Suprapubic skin (tissue), 4 donors: ENCODE results near the gene AFAP1L2. TPM values are rescaled to one million over a fixed set of nuclear protein-coding genes. Genes with fewer than 3 reads are reported as not detected.
A peak's percentile ranks its signal among the peaks of the same experiment; 100 is the strongest.

Source experiments
- DNase-seq, 2 donors: peaks; one replicate each; pipeline ENCODE4 v3.0.0-alpha.2; 2019; ENCODE audit warnings: low spot score in 2 of 2
- H3K27ac ChIP-seq: fragments of 200-600 bp; sonication (generic); one replicate; pipeline ENCODE4 v1.5.1; 2019
- H3K27me3 ChIP-seq: fragments of 200-600 bp; sonication (generic); one replicate; pipeline ENCODE4 v1.5.1; 2019
- H3K36me3 ChIP-seq: fragments of 200-600 bp; sonication (generic); one replicate; pipeline ENCODE4 v1.5.1; 2019
- H3K4me1 ChIP-seq: fragments of 200-600 bp; sonication (generic); one replicate; pipeline ENCODE4 v1.5.1; 2019
- H3K4me3 ChIP-seq: fragments of 200-600 bp; sonication (generic); one replicate; pipeline ENCODE4 v1.5.1; 2019; ENCODE audit warnings: mild to moderate bottlenecking
- H3K9me3 ChIP-seq: fragments of 200-600 bp; sonication (generic); one replicate; pipeline ENCODE4 v1.5.1; 2019
- CTCF ChIP-seq, 2 donors: fragments of 200-600 bp in 1 of 2; fragments of 450-650 bp in 1 of 2; sonication (generic) in 1 of 2; IDR thresholded peaks; one replicate each; pipeline ENCODE4 v1.5.1; 2016 to 2019; ENCODE audit warnings: antibody characterized with exemption in 2 of 2, mild to moderate bottlenecking in 1 of 2, moderate library complexity in 1 of 2
- EP300 ChIP-seq: sonication (generic); formaldehyde crosslinking; IDR thresholded peaks from one replicate; pipeline ENCODE4 v1.6.1; 2017; ENCODE audit warnings: antibody characterized with exemption
- POLR2A ChIP-seq, 2 donors: fragments of 450-650 bp; IDR thresholded peaks; one replicate each; pipeline ENCODE4 v1.6.1; 2017; ENCODE audit warnings: antibody characterized with exemption in 2 of 2, mild to moderate bottlenecking in 2 of 2, moderate library complexity in 2 of 2
- POLR2AphosphoS5 ChIP-seq, 3 donors: sonication (generic); formaldehyde crosslinking; IDR thresholded peaks; one replicate each; pipeline ENCODE4 v1.6.1; 2017; ENCODE audit warnings: antibody characterized with exemption in 3 of 3
- WGBS: methylation state at CpG from one replicate; pipeline ENCODE4 v1.1.5; 2018; 5-methylcytosine and 5-hydroxymethylcytosine counted together
- total RNA-seq, 4 donors: library from RNA; depleted of rRNA; stranded (reverse); fragments of >200 nt; gene quantifications; one replicate each; pipeline ENCODE4 v1.1.0, GENCODE V29; 2016

AFAP1L2 gene
- total RNA-seq, 4 donors from 2014 or later = 10.8 to 32.0 (median 15.7) TPM

DNA sequence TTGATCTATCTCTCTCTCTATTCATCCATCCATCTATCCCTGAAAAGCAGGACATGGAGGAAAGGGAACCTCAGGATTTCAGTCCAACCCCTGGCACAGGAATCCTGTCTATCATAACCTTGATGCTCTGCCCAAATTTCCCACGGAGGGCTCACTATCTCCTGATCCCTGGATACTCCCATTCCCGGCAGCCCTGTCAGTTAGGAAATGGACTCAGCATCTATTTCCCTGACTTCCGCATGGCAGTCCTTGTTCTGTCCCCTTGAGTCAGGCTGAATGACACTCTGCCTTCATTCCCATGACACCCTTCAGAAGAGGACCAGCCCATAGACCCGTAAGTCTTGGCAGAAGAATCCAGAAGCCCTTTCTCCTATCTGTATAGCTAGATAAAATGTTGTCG is 87.6 kb downstream of the AFAP1L2 start:
- no peaks in the 10 kb centered on the region for H3K9me3 ChIP-seq
- no peak overlapping the region for H3K27ac ChIP-seq
- TF ChIP-seq POLR2A (IDR thresholded peaks at IDR 0.05) (no peak), CTCF (IDR thresholded peaks at IDR 0.05) (no peak), POLR2AphosphoS5 (IDR thresholded peaks at IDR 0.05) (no peak), EP300 (no peak)
- peaks cover 17% of the 10 kb centered on the region for H3K4me1 ChIP-seq
- H3K4me3 ChIP-seq = no peak overlapping the region
- no peaks in the 10 kb centered on the region for H3K27me3 ChIP-seq
- 68% methylated on average over 5 of the region's 5 CpGs for WGBS
- DNase-seq = peak in 1 of 2 donors; percentile 41
- H3K36me3 ChIP-seq = peaks cover 16% of the 10 kb centered on the region

- peak; percentile 51 to 75 for DNase-seq
- 91% methylated on average over 17 of the region's 22 CpGs for WGBS
These were observed 88.5 kb downstream of the AFAP1L2 start for GRCh38 chr10:114315566-114316420.

DNA sequence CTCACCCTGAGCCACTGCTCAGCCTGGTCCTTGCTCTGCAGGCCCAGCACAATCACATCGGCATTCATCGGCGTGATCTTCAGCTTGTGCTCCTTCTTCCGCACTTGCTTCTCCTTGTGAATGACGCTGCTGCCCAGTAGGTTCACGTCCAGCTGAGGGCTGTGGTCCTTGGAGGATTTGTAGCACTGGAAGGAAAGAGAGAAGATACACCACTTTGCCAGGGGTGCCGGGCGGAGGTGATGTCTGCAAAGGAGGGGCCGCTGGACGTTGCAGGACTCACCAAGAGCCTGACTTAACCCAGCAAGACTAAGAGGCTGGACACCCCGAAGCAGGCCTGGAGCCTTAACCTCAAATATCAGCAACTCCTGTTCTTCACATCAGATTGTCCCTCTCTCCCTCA is 90.4 kb downstream of the AFAP1L2 start:
- no peak overlapping the region for H3K27ac ChIP-seq
- TF ChIP-seq POLR2A (IDR thresholded peaks at IDR 0.05) = no peak
- TF ChIP-seq POLR2AphosphoS5 (IDR thresholded peaks at IDR 0.05) = no peak
- no peak for TF ChIP-seq CTCF (IDR thresholded peaks at IDR 0.05)
- no peak for TF ChIP-seq EP300
- H3K4me1 ChIP-seq = no peaks in the 10 kb centered on the region
- peaks cover 25% of the 10 kb centered on the region for H3K36me3 ChIP-seq
- peak; percentile 52 to 59 for DNase-seq
- no peaks in the 10 kb centered on the region for H3K9me3 ChIP-seq
- no peaks in the 10 kb centered on the region for H3K27me3 ChIP-seq
- no peak overlapping the region for H3K4me3 ChIP-seq
- WGBS = 89% methylated on average over 11 of the region's 11 CpGs

More at GRCh38 chr10:114315566-114316420, 88.5 kb downstream of the AFAP1L2 start:
- H3K27me3 ChIP-seq = no peaks in the 10 kb centered on the region
- TF ChIP-seq CTCF (IDR thresholded peaks at IDR 0.05) = no peak
- TF ChIP-seq POLR2A (IDR thresholded peaks at IDR 0.05) = no peak
- TF ChIP-seq POLR2AphosphoS5 (IDR thresholded peaks at IDR 0.05) = no peak
- TF ChIP-seq EP300 = no peak
- no peak overlapping the region for H3K4me3 ChIP-seq
- H3K27ac ChIP-seq = no peak overlapping the region
- peaks cover 22% of the 10 kb centered on the region for H3K36me3 ChIP-seq
- H3K4me1 ChIP-seq = peaks cover 11% of the 10 kb centered on the region
- H3K9me3 ChIP-seq = no peaks in the 10 kb centered on the region

- no peaks in the 10 kb centered on the region for H3K4me1 ChIP-seq
- WGBS = over 99% methylated on average over 9 of the region's 9 CpGs
- no peak overlapping the region for H3K27ac ChIP-seq
- peaks cover 25% of the 10 kb centered on the region for H3K36me3 ChIP-seq
- H3K9me3 ChIP-seq = no peaks in the 10 kb centered on the region
- H3K27me3 ChIP-seq = no peaks in the 10 kb centered on the region
- TF ChIP-seq CTCF (IDR thresholded peaks at IDR 0.05) = no peak
- no peak for TF ChIP-seq EP300
- TF ChIP-seq POLR2AphosphoS5 (IDR thresholded peaks at IDR 0.05) = no peak
- TF ChIP-seq POLR2A (IDR thresholded peaks at IDR 0.05) = no peak
- DNase-seq = peak; percentile 45 to 50
- H3K4me3 ChIP-seq = no peak overlapping the region
These were observed 91.2 kb downstream of the AFAP1L2 start for GRCh38 chr10:114313139-114313538.

- TF ChIP-seq EP300 = no peak
- no peak for TF ChIP-seq CTCF (IDR thresholded peaks at IDR 0.05)
- TF ChIP-seq POLR2AphosphoS5 (IDR thresholded peaks at IDR 0.05) = no peak
- no peak for TF ChIP-seq POLR2A (IDR thresholded peaks at IDR 0.05)
- no peak overlapping the region for H3K4me3 ChIP-seq
- H3K27me3 ChIP-seq = no peaks in the 10 kb centered on the region
- H3K36me3 ChIP-seq = peaks cover 25% of the 10 kb centered on the region
- H3K9me3 ChIP-seq = no peaks in the 10 kb centered on the region
- no peak overlapping the region for H3K27ac ChIP-seq
- WGBS = 81% methylated on average over 10 of the region's 13 CpGs
- no peaks in the 10 kb centered on the region for H3K4me1 ChIP-seq
- peak in 1 of 2 donors; percentile 40 for DNase-seq
These were observed 92.6 kb downstream of the AFAP1L2 start for GRCh38 chr10:114311496-114312209.
